ENCODE results near the gene THYN1. TPM values are rescaled to one million over a fixed set of nuclear protein-coding genes. Genes with fewer than 3 reads are reported as not detected.

THYN1 gene
- total and polyA plus RNA-seq, 2 of the 13 experiments (the other 11 are each of a cell fraction or from before 2014, with no cell fraction given): 36.1 to 87.6 TPM

- 0 out of 2 replicates have a peak, but pooled peaks have one; percentile 49 for TF ChIP-seq BCL3 (CRISPR knock-in tag; IDR thresholded peaks at IDR 0.05)
- no peak for TF ChIP-seq IKZF4 (CRISPR knock-in tag; IDR thresholded peaks at IDR 0.05; ENCODE audit: borderline replicate concordance, low read depth, not compliant biosample characterization)
- TF ChIP-seq SMAD9 (CRISPR knock-in tag; IDR thresholded peaks at IDR 0.05): 0 out of 2 replicates have a peak, but pooled peaks have one; percentile 37
- no peak for TF ChIP-seq ZNF484 (CRISPR knock-in tag; IDR thresholded peaks at IDR 0.05; ENCODE audit: borderline replicate concordance, low read depth)
- no peak for TF ChIP-seq ZNF17 (CRISPR knock-in tag; IDR thresholded peaks at IDR 0.05)
- no peak for TF ChIP-seq ZNF740 (CRISPR knock-in tag; IDR thresholded peaks at IDR 0.05)
- peak; percentile 68; the same call in 1 of the 2 replicates for TF ChIP-seq DRAP1 (CRISPR knock-in tag; IDR thresholded peaks at IDR 0.05)
- TF ChIP-seq YY1 (IDR thresholded peaks at IDR 0.05; ENCODE audit: insufficient read depth, insufficient replicate concordance, low read depth, low read length): peak; percentile 35
- TF ChIP-seq ARID3A (IDR thresholded peaks at IDR 0.05; ENCODE audit: low read depth, low read length): no peak
- TF ChIP-seq KMT2B (CRISPR knock-in tag; IDR thresholded peaks at IDR 0.05): peak; percentile 96
- TF ChIP-seq NR2C2 (CRISPR knock-in tag; IDR thresholded peaks at IDR 0.05; ENCODE audit: borderline replicate concordance): peak; percentile 99
- TF ChIP-seq ZNF607 (CRISPR knock-in tag; IDR thresholded peaks at IDR 0.05; ENCODE audit: borderline replicate concordance): no peak; the same call in 1 of the 2 replicates
- peak; percentile 84 for TF ChIP-seq E2F5 (CRISPR knock-in tag; conservative IDR thresholded peaks at IDR 0.05)
- TF ChIP-seq ZBTB1 (CRISPR knock-in tag; IDR thresholded peaks at IDR 0.05; ENCODE audit: borderline replicate concordance): no peak
- TF ChIP-seq KDM6A (CRISPR knock-in tag; IDR thresholded peaks at IDR 0.05; ENCODE audit: low read depth): no peak
- TF ChIP-seq STAT6 (CRISPR knock-in tag; IDR thresholded peaks at IDR 0.05; ENCODE audit: borderline replicate concordance): no peak
- TF ChIP-seq ZFP36 (IDR thresholded peaks at IDR 0.05; ENCODE audit: borderline replicate concordance, low read depth, low read length, partially characterized antibody): no peak
- TF ChIP-seq ZNF562 (CRISPR knock-in tag; IDR thresholded peaks at IDR 0.05; ENCODE audit: borderline replicate concordance): no peak
- TF ChIP-seq ZSCAN30 (CRISPR knock-in tag; IDR thresholded peaks at IDR 0.05): no peak
Observed at GRCh38 chr11:134253188-134253993, at the start of gene THYN1, which contains the start of gene ACAD8 (continued).
